Stimulated activated CD8-positive, alpha-beta memory T cell treated with anti-CD3 and anti-CD28 coated beads, Interleukin-4, amount 100 ng/mL, for 4 hours (primary cell): Measurements from ENCODE around the gene CYP26A1.

Source experiments
- DNase-seq, 2 donors: peaks; one replicate each; pipeline ENCODE4 v3.0.0-alpha.2; 2020; ENCODE audit warnings: low read depth in 2 of 2, low spot score in 1 of 2

Gene CYP26A1

GRCh38 chr10:93073539-93074146 is at the start of gene CYP26A1:
CYP26A1 (plus strand) TSS chr10:93073893; CDS start chr10:93073935, 42 bp downstream.
- DNase-seq, result no peak

GRCh38 chr10:93026072-93026471 is 47.6 kb upstream of the CYP26A1 start:
- DNase-seq, result no peak

GRCh38 chr10:93027508-93027907 is 46.2 kb upstream of the CYP26A1 start:
- DNase-seq, result no peak

- DNase-seq, result no peak
These were observed 44.8 kb upstream of the CYP26A1 start for GRCh38 chr10:93028883-93029282.

GRCh38 chr10:93030409-93030808 is 43.3 kb upstream of the CYP26A1 start:
- no peak for DNase-seq

GRCh38 chr10:93032105-93032808 is 41.4 kb upstream of the CYP26A1 start:
- no peak for DNase-seq

GRCh38 chr10:93032809-93033137 is 40.9 kb upstream of the CYP26A1 start:
- DNase-seq, result no peak

- DNase-seq, result no peak
These were observed 39.3 kb upstream of the CYP26A1 start for GRCh38 chr10:93034426-93034825.

GRCh38 chr10:93039110-93039509 is 34.6 kb upstream of the CYP26A1 start:
- no peak for DNase-seq

- no peak for DNase-seq
These were observed 34.0 kb upstream of the CYP26A1 start for GRCh38 chr10:93039721-93040120.

- DNase-seq, result no peak
These were observed 19.2 kb upstream of the CYP26A1 start for GRCh38 chr10:93054486-93054885.

GRCh38 chr10:93058139-93058538 is 15.6 kb upstream of the CYP26A1 start:
- no peak for DNase-seq

- DNase-seq, result no peak
These were observed 13.5 kb upstream of the CYP26A1 start, which contains the start of gene CYP26C1 for GRCh38 chr10:93059975-93060886. CYP26C1 (plus strand) TSS chr10:93060798; CDS start chr10:93061264, 466 bp downstream.

GRCh38 chr10:93060887-93061593 is 12.7 kb upstream of the CYP26A1 start:
- no peak for DNase-seq

- no peak for DNase-seq
These were observed 11.8 kb upstream of the CYP26A1 start for GRCh38 chr10:93061594-93062513.

GRCh38 chr10:93062514-93063143 is 11.1 kb upstream of the CYP26A1 start:
- DNase-seq, result no peak

GRCh38 chr10:93063144-93063976 is 10.3 kb upstream of the CYP26A1 start:
- DNase-seq, result no peak

GRCh38 chr10:93063977-93064660 is 9.6 kb upstream of the CYP26A1 start:
- no peak for DNase-seq
